Calu3 (cell line): Measurements from ENCODE around the gene LIN28B. TPM values are rescaled to one million over a fixed set of nuclear protein-coding genes. Genes with fewer than 3 reads are reported as not detected.
"Not testable (repeated sequence)": the region's sequence is repeated elsewhere in the genome, so short reads cannot be mapped to it uniquely, and the experiment has no call there.

Source experiments
- BruUV-seq: library from RNA; stranded (reverse); fragments of 400-500 nt; replicated peaks from 2 replicates; lab custom pipeline; 2021; lab: Mats Ljungman, UMichigan
- CTCF ChIA-PET: fragments of 300-600 bp; sonication (Branson Sonifier 250); formaldehyde crosslinking; loops from one replicate; lab custom pipeline; 2022; ENCODE audit warnings: antibody characterized with exemption; lab: Charles Lee
- DNase-seq: peaks from one replicate; pipeline ENCODE4 v3.0.0; 2022
- H3K27ac Mint-ChIP-seq: one replicate; pipeline ENCODE4 v1.8.0; 2022; ENCODE audit warnings: mixed read lengths; ENCODE audit not compliant: unreplicated experiment
- H3K27me3 Mint-ChIP-seq: one replicate; pipeline ENCODE4 v1.8.0; 2022; ENCODE audit warnings: mixed read lengths; ENCODE audit not compliant: unreplicated experiment
- H3K36me3 Mint-ChIP-seq: one replicate; pipeline ENCODE4 v1.8.0; 2022; ENCODE audit warnings: mild to moderate bottlenecking, moderate library complexity, mixed read lengths; ENCODE audit not compliant: insufficient read depth, unreplicated experiment
- H3K4me1 Mint-ChIP-seq: one replicate; pipeline ENCODE4 v1.8.0; 2022; ENCODE audit warnings: mild to moderate bottlenecking, low read depth, mixed read lengths; ENCODE audit not compliant: unreplicated experiment
- H3K4me3 Mint-ChIP-seq: one replicate; pipeline ENCODE4 v1.8.0; 2022; ENCODE audit warnings: mild to moderate bottlenecking, low read depth, moderate library complexity, mixed read lengths; ENCODE audit not compliant: unreplicated experiment
- H3K9me3 Mint-ChIP-seq: one replicate; pipeline ENCODE4 v1.8.0; 2022; ENCODE audit warnings: low read depth, mixed read lengths; ENCODE audit not compliant: unreplicated experiment
- CTCF ChIP-seq: fragments of 200-600 bp; IDR thresholded peaks from one replicate; pipeline ENCODE4 v1.8.0; 2022; ENCODE audit warnings: antibody characterized with exemption; ENCODE audit not compliant: unreplicated experiment
- intact Hi-C: fragments of 100-400 bp; cut with micrococcal nuclease; formaldehyde crosslinking; loops from one replicate; pipeline ENCODE4 v1.10.0; 2022; ENCODE audit not compliant: unreplicated experiment
- total RNA-seq: library from RNA; stranded (reverse); gene quantifications from 2 replicates; pipeline ENCODE4 v1.2.3, GENCODE V29; 2022

Gene LIN28B
- total RNA-seq, 1 experiment from 2014 or later = not detected

DNA sequence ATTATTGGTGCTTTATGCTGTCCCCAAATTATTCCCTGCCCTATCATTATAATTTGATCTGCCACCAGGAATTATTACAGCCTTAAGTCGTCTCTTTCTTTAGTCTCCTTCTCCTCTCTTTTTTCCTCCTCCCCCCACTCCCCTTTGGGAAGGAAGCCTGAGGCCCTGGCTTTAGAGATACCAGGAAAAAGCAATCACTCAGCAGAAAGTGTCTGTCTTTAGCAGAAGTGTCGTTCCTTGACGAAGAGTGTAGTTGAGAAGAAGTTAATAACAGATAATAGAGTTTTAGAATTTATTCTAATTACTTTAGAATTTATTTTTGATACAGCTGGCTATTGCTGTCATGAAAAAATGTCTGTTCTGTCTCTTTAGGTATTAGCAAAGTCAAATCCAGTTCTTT is 16.5 kb downstream of the LIN28B start:
- H3K9me3 Mint-ChIP-seq = no peaks in the 10 kb centered on the region
- no peaks in the 10 kb centered on the region for H3K4me1 Mint-ChIP-seq
- no peak for TF ChIP-seq CTCF
- intact Hi-C loops = no loop called here
- H3K4me3 Mint-ChIP-seq = no peak overlapping the region
- CTCF ChIA-PET = no interaction called here
- DNase-seq = no peak
- no TSS peak for BruUV-seq
- H3K27ac Mint-ChIP-seq = no peak overlapping the region
- no peaks in the 10 kb centered on the region for H3K27me3 Mint-ChIP-seq
- H3K36me3 Mint-ChIP-seq = no peaks in the 10 kb centered on the region

DNA sequence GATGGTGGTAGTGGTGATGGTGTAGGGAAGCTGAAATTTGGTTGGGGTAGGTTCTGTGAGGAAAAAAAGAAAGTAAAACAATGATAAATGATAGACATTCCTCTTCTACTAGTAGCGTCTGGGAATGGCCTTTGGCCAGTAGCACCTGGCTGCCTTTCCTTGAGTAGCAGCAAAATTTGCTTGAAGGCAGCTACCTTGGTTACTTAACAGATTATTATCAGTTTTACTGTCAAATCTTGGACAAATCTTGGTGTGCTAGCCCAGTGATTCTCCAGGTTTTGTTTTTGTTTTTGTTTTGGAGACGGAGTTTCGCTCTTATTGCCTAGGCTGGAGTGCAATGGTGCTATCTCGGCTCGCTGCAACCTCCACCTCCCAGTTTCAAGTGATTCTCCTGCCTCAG is 26.4 kb downstream of the LIN28B start:
- H3K4me1 Mint-ChIP-seq = no peaks in the 10 kb centered on the region
- BruUV-seq = no TSS peak
- no peaks in the 10 kb centered on the region for H3K27me3 Mint-ChIP-seq
- TF ChIP-seq CTCF = no peak
- H3K27ac Mint-ChIP-seq = no peak overlapping the region
- DNase-seq = no peak
- H3K36me3 Mint-ChIP-seq = no peaks in the 10 kb centered on the region
- no peak overlapping the region for H3K4me3 Mint-ChIP-seq
- CTCF ChIA-PET = no interaction called here
- intact Hi-C loops = no loop called here
- peaks cover 2% of the 10 kb centered on the region for H3K9me3 Mint-ChIP-seq

GRCh38 chr6:104983776-104984175 is 26.9 kb downstream of the LIN28B start:
- no peak for DNase-seq
- Mint-ChIP-seq H3K27me3 (no peaks in the 10 kb centered on the region), H3K36me3 (no peaks in the 10 kb centered on the region), H3K4me3 (no peak overlapping the region), H3K4me1 (no peaks in the 10 kb centered on the region), H3K27ac (no peak overlapping the region), H3K9me3 (peaks cover 2% of the 10 kb centered on the region)
- TF ChIP-seq CTCF = no peak
- CTCF ChIA-PET = no interaction called here
- intact Hi-C loops = no loop called here
- no TSS peak for BruUV-seq

DNA sequence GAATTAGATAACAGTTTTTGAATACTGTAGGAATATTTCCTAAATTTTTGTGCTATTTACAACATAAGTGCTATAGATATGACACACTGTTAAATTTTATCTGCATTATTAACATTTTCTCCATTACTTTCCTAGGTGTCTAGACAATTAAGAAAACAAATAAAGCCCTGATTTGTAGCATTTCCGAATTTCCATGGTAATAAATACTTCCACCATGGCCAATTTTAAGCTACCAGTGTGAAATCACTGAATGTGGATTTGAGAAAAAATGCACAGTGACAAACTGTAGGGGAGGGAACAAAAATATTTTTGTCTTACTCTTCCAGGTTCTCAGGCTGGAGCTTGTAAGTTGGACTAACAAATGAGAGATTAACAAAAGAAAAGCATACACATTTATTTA is 27.9 kb downstream of the LIN28B start:
- no peak for TF ChIP-seq CTCF
- CTCF ChIA-PET = no interaction called here
- Mint-ChIP-seq H3K27me3 (no peaks in the 10 kb centered on the region), H3K36me3 (no peaks in the 10 kb centered on the region), H3K27ac (no peak overlapping the region), H3K4me1 (no peaks in the 10 kb centered on the region), H3K4me3 (no peak overlapping the region), H3K9me3 (peaks cover 2% of the 10 kb centered on the region)
- no TSS peak for BruUV-seq
- no peak for DNase-seq
- intact Hi-C loops = no loop called here

GRCh38 chr6:104985875-104986274 is 29.0 kb downstream of the LIN28B start:
- H3K4me3 Mint-ChIP-seq, BruUV-seq, CTCF ChIA-PET, H3K9me3 Mint-ChIP-seq, intact Hi-C loops, H3K27ac Mint-ChIP-seq, DNase-seq, H3K36me3 Mint-ChIP-seq, H3K27me3 Mint-ChIP-seq, H3K4me1 Mint-ChIP-seq: not testable (repeated sequence)
